HG03066 (cell line): ENCODE results near the gene PPP6R1.
"Not testable (repeated sequence)": the region's sequence is repeated elsewhere in the genome, so short reads cannot be mapped to it uniquely, and the experiment has no call there.

Source experiments
- ATAC-seq: cut with Tn5 transposase; IDR thresholded peaks from one replicate; pipeline ENCODE4 v1.9.1; 2021; ENCODE audit warnings: low read depth; ENCODE audit not compliant: unreplicated experiment

PPP6R1 gene

GRCh38 chr19:55227241-55228014 lies 31.4 kb downstream of the PPP6R1 start:
- ATAC-seq: no peak

- ATAC-seq: no peak
Measured at GRCh38 chr19:55226788-55227187, 32.0 kb downstream of the PPP6R1 start.

- no peak for ATAC-seq
Measured at GRCh38 chr19:55226273-55226672, 32.5 kb downstream of the PPP6R1 start.

- ATAC-seq: no peak
Measured at GRCh38 chr19:55225415-55225958, 33.3 kb downstream of the PPP6R1 start.

GRCh38 chr19:55224679-55225414 lies 34.0 kb downstream of the PPP6R1 start:
- not testable (repeated sequence) for ATAC-seq

GRCh38 chr19:55224038-55224665 lies 34.7 kb downstream of the PPP6R1 start:
- no peak for ATAC-seq

GRCh38 chr19:55223291-55224037 lies 35.4 kb downstream of the PPP6R1 start:
- ATAC-seq: no peak

- no peak for ATAC-seq
Measured at GRCh38 chr19:55220525-55220924, 38.3 kb downstream of the PPP6R1 start.

- no peak for ATAC-seq
Measured at GRCh38 chr19:55216461-55217198, 42.2 kb downstream of the PPP6R1 start.

- ATAC-seq: no peak
Measured at GRCh38 chr19:55213547-55213946, 45.3 kb downstream of the PPP6R1 start.

- no peak for ATAC-seq
Measured at GRCh38 chr19:55212447-55212846, 46.4 kb downstream of the PPP6R1 start.

GRCh38 chr19:55209693-55210472 lies 48.9 kb downstream of the PPP6R1 start:
- ATAC-seq: no peak

GRCh38 chr19:55208880-55209692 lies 49.7 kb downstream of the PPP6R1 start, which contains the start of gene PTPRH:
PTPRH (minus strand) TSS chr19:55209501; CDS start chr19:55209433, 68 bp downstream.
- ATAC-seq: no peak

GRCh38 chr19:55206664-55207500 lies 51.9 kb downstream of the PPP6R1 start:
- ATAC-seq: no peak

- not testable (repeated sequence) for ATAC-seq
Measured at GRCh38 chr19:55202199-55202598, 56.6 kb downstream of the PPP6R1 start.

- no peak for ATAC-seq
Measured at GRCh38 chr19:55199620-55200204, 59.1 kb downstream of the PPP6R1 start.

- no peak for ATAC-seq
Measured at GRCh38 chr19:55198651-55199050, 60.2 kb downstream of the PPP6R1 start.
